GM18870 (cell line): ENCODE measurements around the gene SYT17.

Experiments used
- ATAC-seq: cut with Tn5 transposase; IDR thresholded peaks from one replicate; pipeline ENCODE4 v1.9.1; 2021; ENCODE audit warnings: moderate library complexity; ENCODE audit not compliant: unreplicated experiment

The SYT17 gene

GRCh38 chr16:19138601-19139000 is 29.4 kb upstream of the SYT17 start:
- ATAC-seq: no peak

GRCh38 chr16:19139436-19140091 is 28.5 kb upstream of the SYT17 start:
- ATAC-seq: no peak

- no peak for ATAC-seq
These were observed 27.6 kb upstream of the SYT17 start for GRCh38 chr16:19140396-19140795.

- ATAC-seq: no peak
These were observed 25.0 kb upstream of the SYT17 start for GRCh38 chr16:19142939-19143598.

GRCh38 chr16:19143599-19143956 is 24.5 kb upstream of the SYT17 start:
- no peak for ATAC-seq

GRCh38 chr16:19145010-19145409 is 23.0 kb upstream of the SYT17 start:
- ATAC-seq: no peak

GRCh38 chr16:19147126-19147525 is 20.9 kb upstream of the SYT17 start:
- no peak for ATAC-seq

- ATAC-seq: no peak
These were observed 20.4 kb upstream of the SYT17 start for GRCh38 chr16:19147627-19148026.

GRCh38 chr16:19148189-19148588 is 19.9 kb upstream of the SYT17 start:
- ATAC-seq: no peak

GRCh38 chr16:19151310-19151709 is 16.7 kb upstream of the SYT17 start:
- no peak for ATAC-seq

GRCh38 chr16:19152042-19152441 is 16.0 kb upstream of the SYT17 start:
- ATAC-seq: no peak

- ATAC-seq: no peak
These were observed 14.2 kb upstream of the SYT17 start for GRCh38 chr16:19153876-19154275.

- ATAC-seq: no peak
These were observed 6.0 kb upstream of the SYT17 start for GRCh38 chr16:19162085-19162484.

- no peak for ATAC-seq
These were observed 4.8 kb upstream of the SYT17 start for GRCh38 chr16:19163215-19163614.

GRCh38 chr16:19164285-19164684 is 3.8 kb upstream of the SYT17 start:
- ATAC-seq: no peak

GRCh38 chr16:19165101-19165500 is 2.9 kb upstream of the SYT17 start:
- no peak for ATAC-seq

GRCh38 chr16:19166500-19166899 is 1.5 kb upstream of the SYT17 start:
- no peak for ATAC-seq

GRCh38 chr16:19168371-19169081 is 486 bp downstream of the SYT17 start:
- no peak for ATAC-seq

- ATAC-seq: no peak
These were observed 1.1 kb downstream of the SYT17 start for GRCh38 chr16:19169082-19169639.

GRCh38 chr16:19170043-19170655 is 2.1 kb downstream of the SYT17 start:
- ATAC-seq: no peak

GRCh38 chr16:19172098-19172780 is 4.2 kb downstream of the SYT17 start:
- no peak for ATAC-seq
